HG03135 (cell line): ENCODE measurements around the gene CHD6.
A peak's percentile ranks its signal among the peaks of the same experiment; 100 is the strongest.

Source experiments
- ATAC-seq: cut with Tn5 transposase; IDR thresholded peaks from one replicate; pipeline ENCODE4 v1.9.1; 2021; ENCODE audit warnings: mild to moderate bottlenecking, moderate library complexity; ENCODE audit not compliant: unreplicated experiment

Gene CHD6

GRCh38 chr20:41621971-41622370 is 3.8 kb upstream of the CHD6 start:
- no peak for ATAC-seq

DNA sequence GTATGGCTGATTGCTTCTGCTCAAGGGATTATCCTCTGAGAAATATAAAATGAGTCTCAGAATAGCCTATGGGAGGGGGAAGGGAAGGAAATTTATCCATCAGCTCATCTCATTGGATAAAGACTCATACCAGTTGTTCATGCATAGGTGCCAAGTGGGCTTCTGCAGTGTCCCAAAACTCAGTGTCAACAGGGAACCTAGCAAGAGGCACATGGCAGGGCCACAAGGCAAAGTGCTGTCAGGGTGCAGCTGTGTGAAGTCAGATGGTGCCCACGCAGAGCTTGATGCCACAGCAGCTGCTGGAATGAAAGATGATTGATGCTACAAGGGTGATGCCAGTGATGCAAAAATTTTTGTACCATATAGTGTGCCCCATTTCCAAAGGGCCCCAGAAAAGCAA is 3.2 kb upstream of the CHD6 start:
- ATAC-seq, result no peak

DNA sequence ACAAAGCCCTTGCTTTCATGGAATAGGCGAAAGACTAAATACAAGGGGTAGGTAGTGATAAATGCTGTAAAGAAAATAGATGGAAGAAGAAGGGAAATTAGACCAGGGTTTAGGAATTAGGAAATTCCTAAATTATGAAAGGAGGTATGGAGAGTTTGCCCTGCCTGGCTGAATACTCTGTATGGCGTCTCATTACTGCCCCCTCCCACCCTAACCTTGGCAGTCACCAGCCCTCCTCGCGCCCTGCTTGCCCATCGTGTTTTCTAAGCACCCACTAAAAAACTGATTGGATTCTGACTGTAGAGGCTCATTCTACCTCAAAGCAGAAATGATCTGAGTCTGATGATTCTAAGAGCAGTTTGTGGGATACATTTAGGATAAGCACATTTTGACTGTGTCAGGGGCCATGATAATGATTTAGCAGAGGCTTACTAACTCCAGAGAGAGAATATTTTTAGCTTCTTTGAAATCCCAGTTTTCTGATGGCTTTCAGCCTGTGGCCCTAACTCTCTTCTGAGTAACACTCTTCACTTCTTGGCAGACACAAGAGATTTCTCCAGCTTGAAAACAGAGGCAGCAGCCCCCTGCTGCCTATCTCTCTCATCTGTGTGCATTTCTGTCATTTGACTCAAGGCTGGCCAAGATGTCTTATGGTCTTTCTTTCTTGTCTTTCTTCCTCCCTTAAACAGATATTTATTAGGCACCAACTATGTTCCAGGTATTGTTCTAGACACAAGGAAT is 1.4 kb upstream of the CHD6 start:
- ATAC-seq, result no peak

DNA sequence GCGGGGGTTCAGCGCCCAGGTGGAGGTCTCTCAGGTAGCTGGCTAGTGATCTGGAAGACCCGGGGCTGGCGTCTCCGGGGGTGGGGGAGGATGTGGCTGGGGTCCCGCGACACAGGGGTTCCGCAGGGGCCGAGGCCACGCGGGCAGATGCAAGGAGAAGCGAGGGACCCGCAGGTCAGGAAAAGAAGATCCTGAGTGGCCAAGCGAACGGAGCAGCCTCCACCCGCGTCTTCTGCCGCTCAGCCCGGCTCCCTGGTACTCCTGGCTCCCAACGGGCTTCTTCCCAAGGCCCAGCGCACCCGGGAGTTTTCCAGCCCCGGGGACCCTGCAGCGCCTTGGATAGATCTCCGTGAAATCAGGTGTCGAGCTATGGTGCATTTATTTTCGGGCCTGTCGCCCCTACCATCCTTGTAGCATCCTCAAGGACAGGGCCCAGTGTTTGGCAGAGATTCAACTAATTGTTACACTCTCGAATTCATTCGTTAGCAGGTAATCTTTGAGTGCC is 682 bp upstream of the CHD6 start:
- no peak for ATAC-seq

DNA sequence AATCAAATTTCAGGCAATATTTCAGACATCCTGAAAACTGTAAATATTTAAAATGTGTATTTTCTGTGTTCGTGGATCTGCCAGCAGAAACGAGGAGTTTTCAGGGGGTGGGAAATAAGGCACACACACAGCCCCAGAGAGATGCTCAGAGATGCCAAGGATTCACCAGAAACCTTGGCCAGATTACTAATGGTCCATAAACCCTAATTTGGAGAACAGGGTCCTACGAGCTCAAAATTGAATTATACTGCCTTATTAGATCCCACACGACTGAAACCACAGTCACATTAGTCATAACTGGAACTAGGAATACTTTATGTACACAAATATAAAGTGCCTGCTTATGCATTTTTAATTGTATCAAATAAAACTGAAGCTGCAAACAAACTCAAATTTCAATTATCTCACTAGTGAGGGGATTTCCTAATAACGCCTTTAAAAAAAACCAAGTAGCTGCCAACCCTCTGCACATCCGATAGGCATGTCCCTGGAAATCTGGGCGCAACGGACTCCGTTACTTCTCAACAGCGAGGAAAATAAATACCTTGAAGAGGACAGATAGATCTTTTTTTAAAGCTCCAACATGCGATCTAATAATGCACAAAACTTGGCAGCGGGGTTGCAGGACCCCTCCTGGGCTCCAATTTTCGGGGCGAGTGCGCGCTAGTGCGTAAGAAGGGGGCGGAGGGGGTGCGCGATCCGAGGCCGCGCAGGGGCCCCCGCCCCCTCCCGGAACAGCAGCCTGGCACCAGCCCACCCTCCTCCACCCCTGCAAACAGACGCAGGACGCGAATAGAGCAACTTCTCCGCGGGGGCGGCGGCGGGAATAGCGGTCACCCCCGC is 897 bp downstream of the CHD6 start:
- ATAC-seq, result peak; percentile 5

DNA sequence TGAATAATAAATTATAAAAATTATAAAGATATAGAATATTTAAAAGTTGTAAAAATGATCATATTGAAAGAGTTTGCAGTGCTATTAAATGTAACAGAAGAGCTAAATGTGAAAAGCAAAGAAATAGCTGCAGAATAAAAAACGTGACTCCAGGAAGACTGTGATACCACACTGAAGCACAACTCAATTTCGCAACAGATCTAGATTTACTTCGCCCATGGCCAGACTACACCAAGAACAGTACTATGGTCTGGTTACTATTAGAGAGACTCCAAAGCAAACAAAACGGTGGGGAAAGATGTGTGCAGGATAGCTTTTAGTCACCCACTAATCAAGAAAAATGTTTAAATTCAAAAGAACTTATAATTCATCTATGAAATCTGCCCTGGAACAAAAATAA is 1.9 kb downstream of the CHD6 start:
- ATAC-seq, result no peak

GRCh38 chr20:41615676-41616075 is 2.5 kb downstream of the CHD6 start:
- no peak for ATAC-seq

DNA sequence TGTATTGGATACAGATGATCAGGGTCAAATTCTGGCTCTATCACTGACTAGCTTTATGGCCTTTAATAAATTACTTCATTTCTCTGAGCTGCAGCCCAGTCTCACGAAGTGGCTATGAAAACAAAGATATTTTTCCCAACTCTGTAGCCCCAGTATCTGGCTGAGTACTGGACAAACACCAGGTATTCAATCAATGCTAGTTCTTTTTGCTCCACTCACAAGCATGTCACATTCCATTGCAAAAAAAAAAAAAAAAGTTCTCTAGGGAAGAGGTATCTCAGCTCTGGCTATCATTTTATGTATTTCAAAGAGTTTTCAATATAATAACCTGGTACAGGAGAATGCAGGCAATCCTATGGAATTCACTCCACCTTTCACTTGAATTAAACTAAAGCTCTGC is 3.1 kb downstream of the CHD6 start:
- no peak for ATAC-seq

DNA sequence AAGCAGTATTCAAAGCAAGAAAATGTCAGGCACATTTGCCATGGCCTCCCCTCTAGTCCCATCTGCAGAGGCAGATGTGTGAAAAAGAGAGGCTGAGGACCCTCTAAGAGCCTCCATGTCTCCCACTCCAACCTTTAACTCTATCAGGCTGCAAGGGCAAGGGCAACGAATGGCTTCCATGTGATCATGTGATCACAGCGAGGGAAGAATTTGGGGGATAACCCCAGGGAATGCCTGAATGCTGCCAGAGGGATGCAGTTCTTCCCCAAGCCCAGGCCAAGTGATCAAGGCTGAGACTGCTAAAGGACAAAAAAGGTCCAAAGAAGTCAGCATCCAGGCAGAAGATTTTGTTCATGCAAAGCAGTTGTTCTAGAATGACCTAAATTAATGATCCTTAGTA is 4.9 kb downstream of the CHD6 start:
- no peak for ATAC-seq

GRCh38 chr20:41609474-41609873 is 8.7 kb downstream of the CHD6 start:
- no peak for ATAC-seq

DNA sequence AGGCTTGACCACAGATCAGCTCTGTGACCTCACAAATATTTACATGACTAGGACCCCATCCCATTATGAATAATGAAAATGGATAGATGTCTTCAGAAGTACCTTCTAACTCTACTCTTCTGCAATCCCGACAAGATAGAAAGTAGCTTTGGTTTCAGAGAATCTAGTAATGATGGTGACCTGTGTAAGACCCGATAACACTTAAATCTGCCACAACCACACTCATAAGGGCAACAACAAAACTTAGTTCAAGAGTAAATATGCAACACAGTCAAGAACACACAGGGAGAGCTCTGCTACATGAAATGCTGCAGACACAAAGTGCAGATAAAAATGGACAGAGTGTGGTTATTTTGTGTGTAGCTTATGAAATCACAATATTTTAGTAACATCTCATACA is 9.6 kb downstream of the CHD6 start:
- no peak for ATAC-seq

GRCh38 chr20:41607791-41608190 is 10.4 kb downstream of the CHD6 start:
- no peak for ATAC-seq

- ATAC-seq, result no peak
Observed at GRCh38 chr20:41604002-41604401, 14.2 kb downstream of the CHD6 start.

GRCh38 chr20:41601742-41602141 is 16.4 kb downstream of the CHD6 start:
- ATAC-seq, result no peak

- no peak for ATAC-seq
Observed at GRCh38 chr20:41600926-41601631, 17.1 kb downstream of the CHD6 start.

- ATAC-seq, result no peak
Observed at GRCh38 chr20:41599699-41600104, 18.5 kb downstream of the CHD6 start.

- ATAC-seq, result no peak
Observed at GRCh38 chr20:41598719-41599118, 19.5 kb downstream of the CHD6 start.

DNA sequence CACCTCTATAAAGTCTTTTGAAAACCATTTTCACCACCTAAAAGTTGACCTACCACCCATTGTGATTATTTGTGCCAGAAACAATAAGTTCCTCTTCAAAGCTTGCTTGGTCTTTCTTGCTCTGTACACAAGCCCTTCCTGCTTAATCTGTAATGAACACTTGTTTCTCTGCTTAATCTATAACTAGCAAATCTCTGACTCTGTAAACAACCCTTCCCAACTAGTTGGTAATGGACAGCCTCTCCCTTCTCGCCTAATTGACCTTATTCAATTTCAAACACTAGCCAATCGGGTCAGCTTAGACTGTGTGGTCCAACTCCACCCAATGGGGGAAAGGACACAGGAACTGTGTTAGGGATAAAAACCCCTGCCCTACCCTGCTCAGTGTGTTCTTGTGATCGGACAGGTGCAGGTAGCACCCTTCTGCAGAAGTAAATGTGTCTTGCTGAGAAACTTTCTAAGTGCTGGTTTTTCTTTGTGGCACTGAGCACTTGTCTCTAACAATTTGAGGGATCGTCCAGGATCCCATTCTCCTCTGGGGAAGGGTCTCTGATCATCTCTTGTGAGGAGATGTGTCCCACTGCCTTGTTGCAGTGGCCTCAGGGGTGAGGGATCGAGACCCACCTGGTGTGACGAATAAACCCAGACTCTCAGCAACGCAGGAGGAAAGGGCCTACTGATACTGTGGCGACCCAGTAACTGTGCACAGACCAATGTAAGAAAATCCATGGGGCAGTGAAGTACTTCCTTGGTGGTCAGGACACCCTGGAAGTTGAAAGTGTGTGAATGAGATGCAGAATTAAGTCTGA is 23.5 kb downstream of the CHD6 start:
- no peak for ATAC-seq

DNA sequence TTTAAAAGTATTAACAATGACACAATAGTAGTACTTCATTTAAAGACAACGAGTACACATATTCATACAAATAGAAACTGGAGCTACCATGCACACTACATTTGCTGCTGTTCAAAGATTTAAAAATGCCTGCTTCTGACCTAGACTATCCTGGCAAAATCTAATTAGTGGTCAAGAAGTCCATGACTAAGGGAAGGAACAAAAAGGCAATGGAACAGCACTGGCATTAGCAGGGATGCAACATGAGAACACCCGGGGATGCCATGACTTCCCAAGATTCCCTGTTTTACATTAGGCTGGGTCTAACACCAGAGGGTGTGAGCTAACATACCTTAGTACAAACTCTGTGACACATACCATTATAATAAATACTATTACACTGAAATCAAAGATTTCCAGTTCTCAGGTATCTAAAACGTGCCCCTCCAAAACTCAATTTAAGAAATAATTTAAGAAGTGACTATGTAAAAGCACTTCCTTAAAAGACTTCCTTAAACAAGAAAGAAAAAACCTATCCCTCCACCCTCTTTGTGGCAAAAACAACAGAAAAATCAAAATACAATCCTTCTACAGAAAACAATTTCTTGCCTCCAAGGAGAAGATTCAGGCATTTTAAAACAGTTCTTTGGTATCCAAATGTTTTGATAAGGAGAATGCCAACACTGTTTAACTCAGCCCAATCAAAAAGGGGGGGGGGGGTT is 25.5 kb downstream of the CHD6 start:
- no peak for ATAC-seq

DNA sequence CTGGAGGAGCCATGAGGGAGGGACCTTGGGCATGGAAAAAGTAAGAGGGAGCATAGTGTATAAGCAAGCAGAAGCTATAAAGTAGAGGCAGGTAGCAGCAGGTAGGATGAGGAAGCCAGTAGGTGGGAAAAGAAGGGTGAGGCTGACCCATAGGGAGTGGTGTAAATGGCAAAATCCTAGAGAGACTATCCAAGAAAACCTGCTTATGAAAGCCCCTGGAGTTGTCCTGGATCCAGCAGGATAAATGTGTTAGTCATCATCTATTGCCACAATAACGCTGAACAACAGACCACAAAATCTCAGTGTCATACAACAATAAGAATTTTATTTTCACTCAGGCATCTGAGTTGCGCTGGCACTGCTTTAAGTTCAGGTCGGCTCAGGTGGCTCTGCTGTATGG is 30.2 kb downstream of the CHD6 start:
- ATAC-seq, result no peak
